ENCODE data around the gene ULK2. TPM values are rescaled to one million over a fixed set of nuclear protein-coding genes. Genes with fewer than 3 reads are reported as not detected.

The ULK2 gene
- total and polyA plus RNA-seq, 2 of the 13 experiments (the other 11 are each of a cell fraction or from before 2014, with no cell fraction given): 0.01 TPM; not detected in 1

DNA sequence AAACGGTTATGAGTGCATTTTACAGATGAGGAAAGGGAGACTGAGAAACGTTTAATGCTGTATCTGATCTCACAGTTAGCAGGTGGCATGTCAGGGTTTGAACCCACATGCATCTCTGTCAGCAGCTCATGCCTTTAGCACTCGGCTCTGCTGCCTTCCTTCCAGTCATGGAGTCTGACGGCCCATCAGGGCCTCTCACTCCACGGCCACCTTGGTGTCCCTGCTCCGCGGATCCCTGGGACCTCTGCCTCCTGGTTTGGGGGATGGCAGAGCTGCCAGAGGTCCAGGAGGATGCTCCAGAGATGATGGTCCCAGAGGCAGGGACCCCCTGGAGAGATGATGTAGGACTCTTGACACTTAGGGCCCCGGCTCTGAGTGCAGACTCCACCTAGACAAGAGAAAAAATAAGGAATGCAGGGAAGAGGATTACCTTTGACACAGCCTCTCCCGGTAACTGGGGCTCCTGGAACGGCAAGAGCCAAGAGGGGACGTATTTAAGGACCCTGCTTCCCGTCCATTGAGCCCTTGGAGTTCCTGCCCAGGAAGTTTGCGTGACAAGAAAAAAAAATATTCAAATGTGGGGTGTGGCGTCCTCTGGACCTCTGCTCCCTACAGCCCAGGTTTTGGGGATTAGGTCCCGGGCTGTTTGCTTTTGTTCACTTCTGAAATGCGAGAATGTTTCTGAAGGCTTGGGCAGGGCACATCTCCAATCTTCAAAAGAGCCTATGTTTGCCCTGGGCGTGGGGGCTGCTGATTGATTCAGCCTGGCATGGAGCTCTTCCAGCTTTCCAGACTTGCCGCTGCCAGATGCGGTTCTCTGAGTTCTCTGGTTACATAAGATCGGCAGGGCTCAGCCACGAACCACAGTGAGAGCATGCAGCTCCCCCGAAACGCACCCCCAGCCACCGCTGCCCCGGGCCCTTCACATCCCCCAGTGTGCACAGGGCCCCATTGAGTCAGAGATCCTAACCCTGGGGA is 119.6 kb downstream of the ULK2 start, which contains the start of gene ALDH3A1 (continued):
- TF ChIP-seq, protein P1, sequence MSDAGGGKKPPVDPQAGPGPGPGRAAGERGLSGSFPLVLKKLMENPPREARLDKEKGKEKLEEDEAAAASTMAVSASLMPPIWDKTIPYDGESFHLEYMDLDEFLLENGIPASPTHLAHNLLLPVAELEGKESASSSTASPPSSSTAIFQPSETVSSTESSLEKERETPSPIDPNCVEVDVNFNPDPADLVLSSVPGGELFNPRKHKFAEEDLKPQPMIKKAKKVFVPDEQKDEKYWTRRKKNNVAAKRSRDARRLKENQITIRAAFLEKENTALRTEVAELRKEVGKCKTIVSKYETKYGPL (CRISPR knock-in tag; IDR thresholded peaks at IDR 0.05): peak; percentile 75; the same call in 1 of the 2 replicates
- TF ChIP-seq, protein P2, sequence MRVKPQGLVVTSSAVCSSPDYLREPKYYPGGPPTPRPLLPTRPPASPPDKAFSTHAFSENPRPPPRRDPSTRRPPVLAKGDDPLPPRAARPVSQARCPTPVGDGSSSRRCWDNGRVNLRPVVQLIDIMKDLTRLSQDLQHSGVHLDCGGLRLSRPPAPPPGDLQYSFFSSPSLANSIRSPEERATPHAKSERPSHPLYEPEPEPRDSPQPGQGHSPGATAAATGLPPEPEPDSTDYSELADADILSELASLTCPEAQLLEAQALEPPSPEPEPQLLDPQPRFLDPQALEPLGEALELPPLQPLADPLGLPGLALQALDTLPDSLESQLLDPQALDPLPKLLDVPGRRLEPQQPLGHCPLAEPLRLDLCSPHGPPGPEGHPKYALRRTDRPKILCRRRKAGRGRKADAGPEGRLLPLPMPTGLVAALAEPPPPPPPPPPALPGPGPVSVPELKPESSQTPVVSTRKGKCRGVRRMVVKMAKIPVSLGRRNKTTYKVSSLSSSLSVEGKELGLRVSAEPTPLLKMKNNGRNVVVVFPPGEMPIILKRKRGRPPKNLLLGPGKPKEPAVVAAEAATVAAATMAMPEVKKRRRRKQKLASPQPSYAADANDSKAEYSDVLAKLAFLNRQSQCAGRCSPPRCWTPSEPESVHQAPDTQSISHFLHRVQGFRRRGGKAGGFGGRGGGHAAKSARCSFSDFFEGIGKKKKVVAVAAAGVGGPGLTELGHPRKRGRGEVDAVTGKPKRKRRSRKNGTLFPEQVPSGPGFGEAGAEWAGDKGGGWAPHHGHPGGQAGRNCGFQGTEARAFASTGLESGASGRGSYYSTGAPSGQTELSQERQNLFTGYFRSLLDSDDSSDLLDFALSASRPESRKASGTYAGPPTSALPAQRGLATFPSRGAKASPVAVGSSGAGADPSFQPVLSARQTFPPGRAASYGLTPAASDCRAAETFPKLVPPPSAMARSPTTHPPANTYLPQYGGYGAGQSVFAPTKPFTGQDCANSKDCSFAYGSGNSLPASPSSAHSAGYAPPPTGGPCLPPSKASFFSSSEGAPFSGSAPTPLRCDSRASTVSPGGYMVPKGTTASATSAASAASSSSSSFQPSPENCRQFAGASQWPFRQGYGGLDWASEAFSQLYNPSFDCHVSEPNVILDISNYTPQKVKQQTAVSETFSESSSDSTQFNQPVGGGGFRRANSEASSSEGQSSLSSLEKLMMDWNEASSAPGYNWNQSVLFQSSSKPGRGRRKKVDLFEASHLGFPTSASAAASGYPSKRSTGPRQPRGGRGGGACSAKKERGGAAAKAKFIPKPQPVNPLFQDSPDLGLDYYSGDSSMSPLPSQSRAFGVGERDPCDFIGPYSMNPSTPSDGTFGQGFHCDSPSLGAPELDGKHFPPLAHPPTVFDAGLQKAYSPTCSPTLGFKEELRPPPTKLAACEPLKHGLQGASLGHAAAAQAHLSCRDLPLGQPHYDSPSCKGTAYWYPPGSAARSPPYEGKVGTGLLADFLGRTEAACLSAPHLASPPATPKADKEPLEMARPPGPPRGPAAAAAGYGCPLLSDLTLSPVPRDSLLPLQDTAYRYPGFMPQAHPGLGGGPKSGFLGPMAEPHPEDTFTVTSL (CRISPR knock-in tag; IDR thresholded peaks at IDR 0.05; ENCODE audit: borderline replicate concordance): no peak
- TF ChIP-seq GATA4 (IDR thresholded peaks at IDR 0.05; ENCODE audit: borderline replicate concordance, low read depth) (no peak), PHB2 (IDR thresholded peaks at IDR 0.05; ENCODE audit: partially characterized antibody) (no peak)
- TF ChIP-seq, protein P3, sequence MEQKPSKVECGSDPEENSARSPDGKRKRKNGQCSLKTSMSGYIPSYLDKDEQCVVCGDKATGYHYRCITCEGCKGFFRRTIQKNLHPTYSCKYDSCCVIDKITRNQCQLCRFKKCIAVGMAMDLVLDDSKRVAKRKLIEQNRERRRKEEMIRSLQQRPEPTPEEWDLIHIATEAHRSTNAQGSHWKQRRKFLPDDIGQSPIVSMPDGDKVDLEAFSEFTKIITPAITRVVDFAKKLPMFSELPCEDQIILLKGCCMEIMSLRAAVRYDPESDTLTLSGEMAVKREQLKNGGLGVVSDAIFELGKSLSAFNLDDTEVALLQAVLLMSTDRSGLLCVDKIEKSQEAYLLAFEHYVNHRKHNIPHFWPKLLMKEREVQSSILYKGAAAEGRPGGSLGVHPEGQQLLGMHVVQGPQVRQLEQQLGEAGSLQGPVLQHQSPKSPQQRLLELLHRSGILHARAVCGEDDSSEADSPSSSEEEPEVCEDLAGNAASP (CRISPR knock-in tag; IDR thresholded peaks at IDR 0.05; ENCODE audit: borderline replicate concordance): no peak
- TF ChIP-seq, protein P4, sequence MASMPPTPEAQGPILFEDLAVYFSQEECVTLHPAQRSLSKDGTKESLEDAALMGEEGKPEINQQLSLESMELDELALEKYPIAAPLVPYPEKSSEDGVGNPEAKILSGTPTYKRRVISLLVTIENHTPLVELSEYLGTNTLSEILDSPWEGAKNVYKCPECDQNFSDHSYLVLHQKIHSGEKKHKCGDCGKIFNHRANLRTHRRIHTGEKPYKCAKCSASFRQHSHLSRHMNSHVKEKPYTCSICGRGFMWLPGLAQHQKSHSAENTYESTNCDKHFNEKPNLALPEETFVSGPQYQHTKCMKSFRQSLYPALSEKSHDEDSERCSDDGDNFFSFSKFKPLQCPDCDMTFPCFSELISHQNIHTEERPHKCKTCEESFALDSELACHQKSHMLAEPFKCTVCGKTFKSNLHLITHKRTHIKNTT (CRISPR knock-in tag; IDR thresholded peaks at IDR 0.05): no peak
- TF ChIP-seq, protein P5, sequence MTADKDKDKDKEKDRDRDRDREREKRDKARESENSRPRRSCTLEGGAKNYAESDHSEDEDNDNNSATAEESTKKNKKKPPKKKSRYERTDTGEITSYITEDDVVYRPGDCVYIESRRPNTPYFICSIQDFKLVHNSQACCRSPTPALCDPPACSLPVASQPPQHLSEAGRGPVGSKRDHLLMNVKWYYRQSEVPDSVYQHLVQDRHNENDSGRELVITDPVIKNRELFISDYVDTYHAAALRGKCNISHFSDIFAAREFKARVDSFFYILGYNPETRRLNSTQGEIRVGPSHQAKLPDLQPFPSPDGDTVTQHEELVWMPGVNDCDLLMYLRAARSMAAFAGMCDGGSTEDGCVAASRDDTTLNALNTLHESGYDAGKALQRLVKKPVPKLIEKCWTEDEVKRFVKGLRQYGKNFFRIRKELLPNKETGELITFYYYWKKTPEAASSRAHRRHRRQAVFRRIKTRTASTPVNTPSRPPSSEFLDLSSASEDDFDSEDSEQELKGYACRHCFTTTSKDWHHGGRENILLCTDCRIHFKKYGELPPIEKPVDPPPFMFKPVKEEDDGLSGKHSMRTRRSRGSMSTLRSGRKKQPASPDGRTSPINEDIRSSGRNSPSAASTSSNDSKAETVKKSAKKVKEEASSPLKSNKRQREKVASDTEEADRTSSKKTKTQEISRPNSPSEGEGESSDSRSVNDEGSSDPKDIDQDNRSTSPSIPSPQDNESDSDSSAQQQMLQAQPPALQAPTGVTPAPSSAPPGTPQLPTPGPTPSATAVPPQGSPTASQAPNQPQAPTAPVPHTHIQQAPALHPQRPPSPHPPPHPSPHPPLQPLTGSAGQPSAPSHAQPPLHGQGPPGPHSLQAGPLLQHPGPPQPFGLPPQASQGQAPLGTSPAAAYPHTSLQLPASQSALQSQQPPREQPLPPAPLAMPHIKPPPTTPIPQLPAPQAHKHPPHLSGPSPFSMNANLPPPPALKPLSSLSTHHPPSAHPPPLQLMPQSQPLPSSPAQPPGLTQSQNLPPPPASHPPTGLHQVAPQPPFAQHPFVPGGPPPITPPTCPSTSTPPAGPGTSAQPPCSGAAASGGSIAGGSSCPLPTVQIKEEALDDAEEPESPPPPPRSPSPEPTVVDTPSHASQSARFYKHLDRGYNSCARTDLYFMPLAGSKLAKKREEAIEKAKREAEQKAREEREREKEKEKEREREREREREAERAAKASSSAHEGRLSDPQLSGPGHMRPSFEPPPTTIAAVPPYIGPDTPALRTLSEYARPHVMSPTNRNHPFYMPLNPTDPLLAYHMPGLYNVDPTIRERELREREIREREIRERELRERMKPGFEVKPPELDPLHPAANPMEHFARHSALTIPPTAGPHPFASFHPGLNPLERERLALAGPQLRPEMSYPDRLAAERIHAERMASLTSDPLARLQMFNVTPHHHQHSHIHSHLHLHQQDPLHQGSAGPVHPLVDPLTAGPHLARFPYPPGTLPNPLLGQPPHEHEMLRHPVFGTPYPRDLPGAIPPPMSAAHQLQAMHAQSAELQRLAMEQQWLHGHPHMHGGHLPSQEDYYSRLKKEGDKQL (CRISPR knock-in tag; IDR thresholded peaks at IDR 0.05; ENCODE audit: low read depth): peak; percentile 73; the same call in 1 of the 2 replicates
- TF ChIP-seq, protein P6, sequence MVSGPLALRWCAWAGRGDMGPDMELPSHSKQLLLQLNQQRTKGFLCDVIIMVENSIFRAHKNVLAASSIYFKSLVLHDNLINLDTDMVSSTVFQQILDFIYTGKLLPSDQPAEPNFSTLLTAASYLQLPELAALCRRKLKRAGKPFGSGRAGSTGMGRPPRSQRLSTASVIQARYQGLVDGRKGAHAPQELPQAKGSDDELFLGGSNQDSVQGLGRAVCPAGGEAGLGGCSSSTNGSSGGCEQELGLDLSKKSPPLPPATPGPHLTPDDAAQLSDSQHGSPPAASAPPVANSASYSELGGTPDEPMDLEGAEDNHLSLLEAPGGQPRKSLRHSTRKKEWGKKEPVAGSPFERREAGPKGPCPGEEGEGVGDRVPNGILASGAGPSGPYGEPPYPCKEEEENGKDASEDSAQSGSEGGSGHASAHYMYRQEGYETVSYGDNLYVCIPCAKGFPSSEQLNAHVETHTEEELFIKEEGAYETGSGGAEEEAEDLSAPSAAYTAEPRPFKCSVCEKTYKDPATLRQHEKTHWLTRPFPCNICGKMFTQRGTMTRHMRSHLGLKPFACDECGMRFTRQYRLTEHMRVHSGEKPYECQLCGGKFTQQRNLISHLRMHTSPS (CRISPR knock-in tag; IDR thresholded peaks at IDR 0.05; ENCODE audit: low read depth): peak; percentile 91

All from HepG2 (cell line).